Endothelial cell of umbilical vein (primary cell): Measurements from ENCODE around the gene RAB7A.

Experiments
- CTCF ChIP-seq, 2 donors: IDR thresholded peaks; 1 replicate in 1 of 2; 2 replicates in 1 of 2; pipeline ENCODE4 v1.5.1; 2011; ENCODE audit warnings: low read length in 2 of 2, mild to moderate bottlenecking in 2 of 2, moderate library complexity in 2 of 2, control low read depth in 1 of 2, inconsistent platforms in 1 of 2, low read depth in 1 of 2; ENCODE audit not compliant: insufficient read depth in 1 of 2; ENCODE audit errors: extremely low read depth in 1 of 2
- EZH2 ChIP-seq: IDR thresholded peaks from 2 replicates; pipeline ENCODE4 v1.6.1; 2012; ENCODE audit warnings: borderline replicate concordance, low read depth, mild to moderate bottlenecking, moderate library complexity, low read length, inconsistent platforms; ENCODE audit not compliant: severe bottlenecking
- FOS ChIP-seq: IDR thresholded peaks from 2 replicates; pipeline ENCODE4 v1.6.1; 2011; ENCODE audit warnings: mild to moderate bottlenecking, low read length, moderate library complexity, borderline replicate concordance; ENCODE audit not compliant: insufficient read depth
- JUN ChIP-seq: IDR thresholded peaks from 2 replicates; pipeline ENCODE4 v1.6.1; 2011; ENCODE audit warnings: borderline replicate concordance, low read depth; ENCODE audit not compliant: insufficient read length, insufficient read depth
- MYC ChIP-seq: IDR thresholded peaks from one replicate; pipeline ENCODE4 v1.6.1; 2011; ENCODE audit warnings: mild to moderate bottlenecking, low read depth, low read length
- POLR2A ChIP-seq: IDR thresholded peaks from 2 replicates; pipeline ENCODE4 v1.6.1; 2012; ENCODE audit warnings: low read depth, mild to moderate bottlenecking, control low read depth, low read length
- POLR2AphosphoS5 ChIP-seq: IDR thresholded peaks from 2 replicates; pipeline ENCODE4 v1.6.1; 2012; ENCODE audit warnings: low read depth, mild to moderate bottlenecking, control low read depth, low read length, moderate library complexity; ENCODE audit not compliant: insufficient read depth
- TF ChIP-seq, protein P1 (sequence below): IDR thresholded peaks from 2 replicates; pipeline ENCODE4 v1.6.1; 2011; ENCODE audit not compliant: insufficient read depth, insufficient read length

GRCh38 chr3:128855569-128855968 is 129.6 kb downstream of the RAB7A start:
- TF ChIP-seq CTCF (IDR thresholded peaks at IDR 0.05; ENCODE audit: extremely low read depth in 1 of 2, insufficient read depth in 1 of 2, low read depth in 1 of 2, low read length in 2 of 2) (no peak), EZH2 (no peak), POLR2A (no peak), FOS (no peak), MYC (no peak), POLR2AphosphoS5 (no peak), JUN (no peak)
- TF ChIP-seq, protein P1, sequence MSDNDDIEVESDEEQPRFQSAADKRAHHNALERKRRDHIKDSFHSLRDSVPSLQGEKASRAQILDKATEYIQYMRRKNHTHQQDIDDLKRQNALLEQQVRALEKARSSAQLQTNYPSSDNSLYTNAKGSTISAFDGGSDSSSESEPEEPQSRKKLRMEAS: no peak
